ENCODE measurements around the gene CMYA5.
"Not testable (repeated sequence)": the region's sequence is repeated elsewhere in the genome, so short reads cannot be mapped to it uniquely, and the experiment has no call there.

The CMYA5 gene

GRCh38 chr5:79753092-79753491, 63.5 kb downstream of the CMYA5 start:
- no peak for DNase-seq

DNA sequence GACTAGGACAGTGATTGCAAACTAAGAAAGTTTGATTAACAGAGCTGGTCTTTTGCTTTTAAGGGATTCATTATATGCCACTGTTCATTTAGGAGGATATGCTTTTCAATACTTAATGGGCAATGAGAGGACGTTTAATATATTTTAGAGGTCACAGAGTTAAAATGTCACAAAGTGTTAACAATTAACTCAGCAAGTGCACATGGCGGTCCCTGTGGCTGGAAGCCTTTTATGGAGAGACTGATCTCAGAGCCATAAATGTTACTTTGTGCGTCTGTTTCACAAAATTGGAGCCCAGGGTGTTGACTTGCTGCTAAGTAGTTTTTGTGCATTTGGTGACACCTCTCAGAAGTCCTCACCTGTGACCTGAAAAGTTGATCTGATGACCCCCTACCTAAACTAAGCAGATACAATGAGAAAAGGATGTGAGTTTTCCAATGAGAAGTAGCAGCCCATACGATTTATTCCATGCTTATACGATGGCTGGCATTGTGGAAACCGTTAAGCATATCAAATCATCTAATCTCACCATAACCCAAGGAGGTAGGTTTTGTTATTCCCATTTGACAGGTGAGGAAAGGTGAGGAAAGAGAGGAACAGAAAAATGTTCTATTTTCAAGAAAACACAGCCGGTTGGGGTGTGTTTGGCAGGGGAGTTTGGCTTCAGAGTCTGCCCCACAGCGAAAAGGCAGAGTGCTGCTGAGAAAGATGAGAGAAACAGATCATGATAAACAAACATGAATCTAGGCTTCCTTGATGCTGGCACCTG, 64.4 kb downstream of the CMYA5 start:
- no peak for DNase-seq

GRCh38 chr5:79754865-79755555, 65.4 kb downstream of the CMYA5 start:
- no peak for DNase-seq

DNA sequence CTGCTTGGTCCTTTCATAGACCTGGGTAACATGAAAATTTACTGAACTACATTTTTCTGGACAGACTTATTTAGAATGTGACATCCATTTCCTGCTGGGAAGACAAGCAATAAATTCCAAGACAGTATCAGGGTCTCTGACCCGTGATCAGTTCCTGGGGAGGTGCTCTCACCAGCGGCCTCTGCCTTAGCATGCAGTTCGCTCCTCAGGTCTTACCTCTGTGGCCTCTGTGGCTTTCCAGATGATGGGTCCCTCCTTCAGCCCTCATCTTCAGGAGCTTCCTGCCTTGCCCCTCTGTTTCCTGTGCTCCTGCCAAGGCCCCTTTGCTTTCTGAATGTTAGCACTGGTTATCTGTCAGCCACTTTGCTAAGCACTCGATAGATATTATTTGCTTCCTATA, 66.4 kb downstream of the CMYA5 start:
- DNase-seq = no peak

DNA sequence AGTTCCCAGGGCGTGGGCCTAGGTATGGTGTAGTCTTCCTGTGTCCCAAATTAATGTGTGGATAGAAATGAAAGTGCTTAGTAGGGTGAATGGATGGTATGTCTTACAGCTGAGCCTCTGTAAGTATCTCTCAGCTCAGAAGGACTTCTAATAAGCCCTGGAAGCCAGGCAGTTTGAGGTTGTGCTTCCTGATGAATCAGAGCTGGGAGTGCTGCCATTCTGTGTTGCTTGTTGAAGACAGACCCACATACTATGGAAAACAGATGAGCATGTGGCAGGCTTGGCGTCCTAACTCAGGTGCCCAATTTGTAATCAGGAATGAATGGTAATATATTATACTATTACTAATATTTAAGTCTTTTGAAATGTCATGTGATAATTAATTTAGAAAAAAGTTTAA, 69.8 kb downstream of the CMYA5 start:
- DNase-seq = peak; percentile 82

DNA sequence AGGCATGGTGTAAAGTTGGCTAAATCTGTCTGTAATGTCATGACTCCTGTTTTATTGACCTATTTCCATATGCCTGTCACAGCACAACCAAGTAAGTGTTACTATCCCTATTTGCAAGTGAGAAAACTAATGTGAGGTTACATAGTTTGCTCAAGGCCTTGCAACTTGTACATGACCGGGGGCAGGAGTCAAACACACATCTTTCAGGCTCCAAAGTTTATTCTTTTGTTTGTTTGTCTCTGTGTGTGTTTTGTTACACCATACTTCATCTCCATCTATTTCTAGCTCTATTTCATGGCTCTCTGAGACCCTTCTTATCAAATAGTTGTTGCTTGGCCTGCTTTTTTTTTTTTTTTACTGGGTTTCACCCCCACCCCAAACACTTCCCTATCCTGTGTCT, 70.2 kb downstream of the CMYA5 start:
- DNase-seq = no peak

DNA sequence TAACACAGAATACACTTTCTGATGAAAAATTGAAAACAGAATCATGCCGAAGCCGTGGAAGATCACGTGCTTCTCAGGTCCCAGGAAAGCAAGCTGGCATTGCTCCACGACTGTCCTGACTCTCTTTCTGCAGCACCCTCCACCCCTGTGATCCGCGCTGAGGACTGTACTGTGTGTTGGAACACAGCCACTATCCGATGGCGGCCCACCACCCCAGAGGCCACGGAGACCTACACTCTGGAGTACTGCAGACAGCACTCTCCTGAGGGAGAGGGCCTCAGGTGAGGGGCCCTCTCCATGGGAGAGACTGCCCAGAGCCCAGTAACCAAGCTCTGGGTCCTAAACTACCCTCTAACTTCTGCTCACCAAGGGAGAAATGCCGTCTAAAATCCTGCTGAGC, 73.3 kb downstream of the CMYA5 start:
- DNase-seq = no peak

DNA sequence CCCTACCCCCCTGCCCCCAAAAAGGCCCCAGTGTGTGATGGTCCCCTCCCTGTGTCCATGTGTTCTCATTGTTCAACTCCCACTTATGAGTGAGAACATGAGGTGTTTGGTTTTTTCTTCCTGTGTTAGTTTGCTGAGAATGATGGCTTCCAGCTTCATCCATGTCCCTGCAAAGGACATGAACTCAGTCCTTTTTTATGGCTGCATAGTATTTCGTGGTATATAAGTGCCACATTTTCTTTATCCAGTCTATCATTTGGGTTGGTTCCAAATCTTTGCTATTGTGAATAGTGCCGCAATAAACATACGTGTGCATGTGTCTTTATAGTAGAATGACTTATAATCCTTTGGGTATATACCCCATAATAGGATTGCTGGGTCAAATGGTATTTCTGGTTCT, 74.5 kb downstream of the CMYA5 start:
- not testable (repeated sequence) for DNase-seq

DNA sequence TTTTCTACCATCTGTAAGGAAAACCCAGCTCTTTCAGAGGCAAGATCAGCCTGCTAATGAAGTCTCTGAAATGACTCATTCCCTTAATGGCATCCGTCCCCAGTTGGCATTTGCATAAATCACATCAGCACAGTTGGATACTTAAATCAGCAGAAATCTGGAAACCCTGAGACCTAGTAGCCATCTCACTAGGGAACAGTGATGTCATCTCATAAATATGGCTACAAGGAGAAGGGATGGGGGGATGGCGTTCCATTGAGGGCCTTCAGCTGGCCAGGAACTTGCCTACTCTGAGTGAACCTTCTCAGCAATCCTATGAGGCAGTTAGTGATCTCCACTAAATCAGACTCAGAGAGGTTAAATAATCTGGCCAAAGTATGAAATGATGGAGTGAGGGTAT, 81.8 kb downstream of the CMYA5 start:
- peak; percentile 97 for DNase-seq

- no peak for DNase-seq
Measured at GRCh38 chr5:79772651-79773050, 83.0 kb downstream of the CMYA5 start.

DNA sequence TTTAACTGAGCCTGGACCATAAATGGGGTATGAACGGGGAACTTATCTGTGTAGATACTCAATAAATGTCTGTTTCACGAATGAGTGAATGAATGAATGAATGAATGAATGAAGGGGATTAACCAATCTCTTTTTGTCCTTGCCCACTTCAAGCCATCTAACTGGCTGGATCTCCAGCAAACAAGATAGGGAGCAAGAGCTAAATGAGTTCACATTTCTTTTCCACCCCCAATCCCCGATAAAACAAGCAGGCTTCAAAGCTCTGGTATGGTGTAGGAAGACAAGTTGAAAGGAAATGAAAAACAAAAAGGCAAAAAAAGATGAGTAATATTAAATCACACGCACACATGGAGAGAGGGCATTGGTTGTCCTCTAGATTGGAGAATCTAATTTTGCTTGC, 84.0 kb downstream of the CMYA5 start:
- DNase-seq = no peak

DNA sequence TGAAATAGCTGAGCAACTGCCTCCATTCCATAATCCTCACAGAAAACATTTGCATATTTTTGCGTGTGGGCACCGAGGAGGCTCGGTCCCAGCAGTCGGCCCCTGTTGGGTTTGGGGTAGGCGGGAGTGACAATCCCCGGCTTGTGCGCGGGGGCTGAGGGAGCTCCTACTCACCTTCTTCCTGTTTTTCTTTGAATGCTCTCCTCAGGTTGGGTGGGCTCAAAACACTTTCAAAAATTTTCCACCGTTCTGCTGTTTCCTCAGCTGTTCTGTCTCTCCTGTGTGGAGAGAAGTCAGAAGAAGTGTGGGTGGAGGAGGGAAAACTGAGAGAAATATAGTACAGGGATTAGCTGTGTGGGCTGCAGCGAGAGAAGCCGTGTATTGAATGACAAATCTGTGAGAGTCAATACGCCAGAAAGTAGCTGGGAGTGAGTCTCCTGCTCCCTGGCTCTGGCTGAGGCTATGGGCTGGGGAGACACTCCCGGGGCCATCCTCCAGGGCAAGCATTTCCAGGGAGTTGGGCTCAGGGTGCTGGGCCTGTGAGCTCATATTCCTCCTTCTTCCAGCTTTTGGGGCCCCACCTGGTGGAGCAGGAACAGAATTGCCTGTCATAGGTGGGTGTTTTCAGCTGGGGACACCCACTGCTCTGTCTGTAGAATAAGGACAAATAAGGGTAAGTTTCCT, 84.7 kb downstream of the CMYA5 start:
- DNase-seq = peak; percentile 57

DNA sequence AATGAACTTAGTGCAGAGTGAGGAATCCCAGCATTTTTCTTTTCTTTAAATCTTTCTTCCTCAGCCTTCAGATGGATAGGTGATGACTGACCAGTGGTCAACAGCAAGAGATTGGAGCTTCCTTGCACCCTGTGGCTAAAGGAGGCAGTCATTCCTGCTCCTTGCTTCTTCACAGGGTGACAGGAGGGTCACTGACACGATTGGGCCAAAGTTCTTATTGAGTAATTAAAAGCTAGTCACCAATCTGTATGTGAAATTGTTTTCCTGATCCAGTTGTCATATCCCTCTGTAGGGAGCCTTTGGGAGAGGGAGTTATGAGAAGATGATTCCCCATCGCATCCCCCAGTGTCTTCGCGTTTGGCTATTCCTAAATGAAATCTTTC, 85.2 kb downstream of the CMYA5 start:
- no peak for DNase-seq

- not testable (repeated sequence) for DNase-seq
Measured at GRCh38 chr5:79784741-79785140, 95.1 kb downstream of the CMYA5 start.

GRCh38 chr5:79785983-79786382, 96.3 kb downstream of the CMYA5 start:
- DNase-seq = no peak

- DNase-seq = no peak
Measured at GRCh38 chr5:79787448-79787847, 97.8 kb downstream of the CMYA5 start.

DNA sequence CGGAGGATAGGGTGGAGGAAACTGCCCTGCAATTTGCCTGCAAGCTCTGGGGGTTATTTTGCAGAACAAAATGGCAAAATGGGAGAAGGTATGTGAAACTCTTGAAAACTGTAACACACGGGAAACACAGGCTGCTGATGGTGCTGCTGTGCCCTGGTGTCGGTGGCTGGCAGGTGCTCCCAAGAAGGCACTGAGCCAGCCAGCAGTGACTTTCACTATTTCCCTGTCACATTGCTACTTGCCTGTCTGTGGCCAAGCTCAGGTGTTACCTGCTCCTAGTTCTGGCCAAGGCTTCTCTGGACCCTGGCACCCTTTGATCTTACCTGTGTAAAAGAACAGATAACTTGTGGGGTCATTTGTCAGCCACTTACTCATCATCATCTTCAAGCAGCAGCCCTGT, 102.2 kb downstream of the CMYA5 start:
- DNase-seq = no peak

- DNase-seq = no peak
Measured at GRCh38 chr5:79792463-79792862, 102.8 kb downstream of the CMYA5 start.

DNA sequence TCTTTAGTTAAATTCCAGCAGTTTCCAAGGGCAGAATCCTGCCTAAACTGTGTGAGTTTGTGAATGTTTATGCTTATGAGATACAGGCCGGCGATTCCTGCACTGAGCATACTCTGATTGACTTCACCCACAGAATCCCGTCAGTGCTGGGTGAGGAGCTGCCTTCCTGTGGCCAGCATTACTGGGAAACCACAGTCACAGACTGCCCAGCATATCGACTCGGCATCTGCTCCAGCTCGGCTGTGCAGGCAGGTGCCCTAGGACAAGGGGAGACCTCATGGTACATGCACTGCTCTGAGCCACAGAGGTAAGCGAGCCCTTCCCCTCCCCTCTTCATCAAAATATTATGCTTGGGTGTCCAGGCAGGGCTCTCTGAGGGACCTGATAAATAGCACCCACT, 103.7 kb downstream of the CMYA5 start:
- DNase-seq = no peak

- DNase-seq = no peak
Measured at GRCh38 chr5:79793722-79794121, 104.1 kb downstream of the CMYA5 start.

DNA sequence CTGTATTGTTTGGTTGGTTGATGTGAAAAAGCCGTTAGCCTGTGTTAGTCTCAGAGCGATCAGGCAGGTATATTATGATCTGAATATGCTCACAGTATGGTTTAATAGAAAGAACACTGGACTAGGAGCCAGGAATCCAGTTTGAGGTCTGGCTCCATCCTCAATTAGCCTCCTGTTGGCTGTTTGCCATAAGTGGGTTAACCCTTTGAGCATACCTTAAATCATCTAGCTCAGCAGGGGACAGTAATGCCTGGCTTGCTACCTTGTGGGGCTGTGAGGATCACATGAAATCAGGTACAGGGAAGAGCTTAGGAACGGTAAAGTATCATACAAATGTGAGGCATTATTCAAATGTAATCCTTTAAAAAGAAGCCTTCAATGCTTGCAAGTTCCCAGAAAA, 104.7 kb downstream of the CMYA5 start:
- no peak for DNase-seq

DNA sequence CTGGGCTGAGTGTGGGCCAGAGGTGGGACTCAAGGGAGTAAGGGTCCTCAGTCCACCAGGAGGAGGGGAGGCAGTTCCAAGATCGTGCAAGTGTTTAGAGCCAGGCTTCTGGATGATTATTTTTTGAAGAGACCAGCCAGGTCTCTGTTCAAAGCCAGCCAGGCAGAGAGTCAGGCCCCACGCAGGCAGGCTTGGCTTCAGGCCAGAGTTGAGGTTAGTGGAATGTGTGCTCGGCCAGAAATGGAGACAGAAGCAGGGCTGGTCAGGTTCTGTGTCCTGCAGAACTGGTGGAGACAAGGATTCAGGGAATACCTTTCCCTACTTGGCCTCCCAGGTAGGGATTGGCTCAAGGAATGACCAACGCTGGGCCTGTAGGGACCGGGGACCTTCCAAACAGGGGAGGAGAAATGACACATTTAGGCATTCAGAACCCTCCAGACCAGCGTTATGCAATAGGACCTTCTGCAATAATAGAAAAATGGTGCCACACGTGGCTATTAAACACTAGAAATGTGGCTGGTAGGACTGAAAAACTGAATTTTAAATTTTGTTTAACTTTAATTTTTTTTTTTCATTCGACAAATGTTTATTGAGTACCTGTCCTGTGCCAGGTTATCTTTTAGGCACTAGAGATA, 106.2 kb downstream of the CMYA5 start:
- peak; percentile 51 for DNase-seq

DNA sequence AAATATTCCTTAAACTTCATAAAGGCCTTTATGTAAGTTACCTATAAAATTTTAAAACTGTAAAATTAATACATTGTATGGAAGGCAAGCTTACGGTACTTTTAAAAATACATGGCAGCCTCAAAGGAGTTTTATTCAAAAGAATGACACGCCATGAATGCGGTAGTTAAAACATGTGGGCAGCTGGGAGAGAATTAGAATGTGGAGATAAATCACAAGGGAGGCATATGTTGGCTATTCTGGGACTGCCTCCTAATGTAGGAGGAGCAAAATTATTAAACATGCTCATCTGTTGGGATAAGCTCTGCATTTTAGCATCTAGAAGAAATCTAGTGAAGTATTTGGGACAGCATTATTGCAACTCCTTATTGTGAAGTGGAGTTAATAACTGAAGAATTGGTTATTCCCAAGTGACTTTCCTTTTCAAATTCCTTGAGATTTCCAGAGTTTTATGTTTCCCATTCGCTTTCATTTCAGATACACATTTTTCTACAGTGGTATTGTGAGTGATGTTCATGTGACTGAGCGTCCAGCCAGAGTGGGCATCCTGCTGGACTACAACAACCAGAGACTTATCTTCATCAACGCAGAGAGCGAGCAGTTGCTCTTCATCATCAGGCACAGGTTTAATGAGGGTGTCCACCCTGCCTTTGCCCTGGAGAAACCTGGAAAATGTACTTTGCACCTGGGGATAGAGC, 109.4 kb downstream of the CMYA5 start:
- no peak for DNase-seq

All from fibroblast of skin of right biceps (primary cell).